Measurements from ENCODE around the gene CRADD. TPM values are rescaled to one million over a fixed set of nuclear protein-coding genes. Genes with fewer than 3 reads are reported as not detected.

Gene CRADD
- polyA plus RNA-seq: 10 to 100 TPM; 19.0 to 49.4 (median 27.1) TPM
- long read RNA-seq, donor 1, transcript CRADD-201 (3 exons, 1,169 nt): major isoform, 28 of 39 reads
- long read RNA-seq, donor 1, partial matches to known transcripts: 11 of 39 reads
- long read RNA-seq, donor 1, other reads (novel, unspliced or antisense): 0 of 39 reads
- long read RNA-seq, donor 2, transcript CRADD-201 (3 exons, 1,169 nt): major isoform, 5 of 5 reads
- long read RNA-seq, donor 2, partial matches to known transcripts: 0 of 5 reads
- long read RNA-seq, donor 2, other reads (novel, unspliced or antisense): 0 of 5 reads
- long read RNA-seq, donor 3, transcript CRADD-201 (3 exons, 1,169 nt): major isoform, 5 of 16 reads
- long read RNA-seq, donor 3, partial matches to known transcripts: 11 of 16 reads
- long read RNA-seq, donor 3, other reads (novel, unspliced or antisense): 0 of 16 reads
- long read RNA-seq, donor 4: 0 reads
- long read RNA-seq, donor 5, partial matches to known transcripts: 0 of 1 reads
- long read RNA-seq, donor 5, other reads (novel, unspliced or antisense): 0 of 1 reads
- long read RNA-seq, donor 6, transcript CRADD-201 (3 exons, 1,169 nt): major isoform, 7 of 14 reads
- long read RNA-seq, donor 6, partial matches to known transcripts: 7 of 14 reads
- long read RNA-seq, donor 6, other reads (novel, unspliced or antisense): 0 of 14 reads
- long read RNA-seq, donor 7: 0 reads
- long read RNA-seq, donor 8, partial matches to known transcripts: 0 of 1 reads
- long read RNA-seq, donor 8, other reads (novel, unspliced or antisense): 0 of 1 reads
- long read RNA-seq, donor 9, partial matches to known transcripts: 0 of 2 reads
- long read RNA-seq, donor 9, other reads (novel, unspliced or antisense): 0 of 2 reads
- long read RNA-seq, donor 10, transcript CRADD-201 (3 exons, 1,169 nt): major isoform, 9 of 18 reads
- long read RNA-seq, donor 10, partial matches to known transcripts: 9 of 18 reads
- long read RNA-seq, donor 10, other reads (novel, unspliced or antisense): 0 of 18 reads

DNA sequence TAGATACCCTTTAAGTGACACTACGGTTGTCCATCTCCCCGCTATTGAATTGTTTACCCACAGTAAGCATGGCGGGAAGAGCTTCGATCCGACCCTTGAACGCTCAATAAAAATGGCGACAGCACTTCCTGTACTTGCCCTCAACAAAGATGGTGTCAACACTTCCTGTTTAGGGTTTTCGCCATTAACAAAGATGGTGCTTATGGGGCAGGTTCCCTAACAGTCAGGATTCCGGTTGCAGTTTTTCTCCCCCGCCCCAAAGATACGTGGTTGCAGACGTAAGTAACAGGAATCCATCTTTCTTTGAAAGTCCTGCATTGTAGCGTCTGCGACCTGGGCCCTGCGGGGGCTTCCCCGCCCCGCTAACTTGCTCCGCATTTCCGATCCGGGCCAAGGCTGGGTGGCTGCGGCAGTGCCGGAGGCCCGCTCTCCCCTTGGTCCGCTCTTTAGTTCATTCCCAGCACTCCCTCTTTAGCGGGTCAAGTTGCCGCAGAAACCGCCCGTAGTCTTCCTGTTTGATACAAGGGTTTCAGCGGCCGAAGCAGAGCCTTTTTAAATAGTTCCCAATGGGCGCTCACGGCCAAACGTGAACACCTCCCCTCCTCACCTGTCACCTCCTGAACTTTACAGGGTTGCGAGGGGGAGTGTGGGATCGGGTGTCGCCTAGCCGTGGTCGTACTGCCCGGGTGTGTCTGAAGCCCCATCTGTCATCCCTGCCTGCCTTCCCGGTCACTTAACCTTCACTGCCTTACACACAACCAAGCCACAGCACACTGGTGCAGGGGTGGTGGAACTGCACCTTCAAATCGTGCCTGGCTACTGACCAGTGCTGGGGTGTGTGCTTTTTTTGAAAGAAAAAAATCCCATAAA is at the start of gene CRADD:
CRADD (plus strand) TSS at position 181 of the 870 bp plus-strand sequence.
- DNase-seq: peak; percentile 97 to 98
- H3K36me3 ChIP-seq (ENCODE audit: control insufficient read depth in 3 of 3, insufficient read depth in 2 of 3, low read depth in 1 of 3, low read length in 3 of 3): peaks cover 0 to 8% (median 0%) of the 10 kb centered on the region in 3 donors
- H3K4me1 ChIP-seq (ENCODE audit: control insufficient read depth in 3 of 3, insufficient read depth in 2 of 3, low read depth in 1 of 3, low read length in 2 of 3): peaks cover 0 to 11% (median 0%) of the 10 kb centered on the region in 3 donors
- no peaks in the 10 kb centered on the region for H3K9me3 ChIP-seq (ENCODE audit: control insufficient read depth in 2 of 2, insufficient read depth in 1 of 2, low read depth in 1 of 2, low read length in 1 of 2)
- no peaks in the 10 kb centered on the region for H3K27me3 ChIP-seq (ENCODE audit: control insufficient read depth in 3 of 3, insufficient read depth in 3 of 3, low read length in 3 of 3)
- 0 to 1% (median 0%) methylated on average over 41 of the region's 41 CpGs for WGBS, 3 donors
- FAIRE-seq: no peak
- H3K27ac ChIP-seq (ENCODE audit: low read depth in 1 of 3, low read length in 2 of 3): peak within 1 kb of the TSS; percentile 98 to 100 (median 99)
- H3K4me3 ChIP-seq (ENCODE audit: low read depth in 1 of 3, low read length in 3 of 3): peak within 1 kb of the TSS; percentile 58 to 96 (median 81)

DNA sequence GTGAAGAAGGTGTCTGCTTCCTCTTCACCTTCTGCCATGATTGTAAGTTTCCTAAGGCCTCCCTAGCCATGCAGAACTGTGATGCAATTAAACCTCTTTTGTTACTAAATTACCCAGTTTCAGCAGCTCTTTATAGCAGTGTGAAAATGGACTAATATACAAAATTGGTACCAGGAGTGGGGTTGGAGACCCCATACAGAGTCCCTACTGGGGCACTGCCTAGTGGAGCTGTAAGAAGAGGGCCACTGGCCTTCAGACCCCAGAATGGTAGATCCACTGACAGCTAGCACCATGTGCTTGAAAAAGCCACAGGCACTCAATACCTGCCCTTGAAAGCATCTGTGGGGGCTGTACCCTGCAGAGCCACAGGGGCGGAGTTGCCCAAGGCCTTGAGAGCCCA is 44.8 kb upstream of the CRADD start:
- H3K27me3 ChIP-seq (ENCODE audit: control insufficient read depth in 3 of 3, insufficient read depth in 3 of 3, low read length in 3 of 3): no peaks in the 10 kb centered on the region
- FAIRE-seq (no peak), DNase-seq (no peak)
- WGBS, 3 donors: 94 to 100% (median 100%) methylated on average over 1 of the region's 1 CpG
- no peaks in the 10 kb centered on the region for H3K36me3 ChIP-seq (ENCODE audit: control insufficient read depth in 3 of 3, insufficient read depth in 2 of 3, low read depth in 1 of 3, low read length in 3 of 3)
- no peak overlapping the region for H3K27ac ChIP-seq (ENCODE audit: low read depth in 1 of 3, low read length in 2 of 3)
- peaks cover 0 to 4% of the 10 kb centered on the region in 2 donors for H3K9me3 ChIP-seq (ENCODE audit: control insufficient read depth in 2 of 2, insufficient read depth in 1 of 2, low read depth in 1 of 2, low read length in 1 of 2)
- H3K4me1 ChIP-seq (ENCODE audit: control insufficient read depth in 3 of 3, insufficient read depth in 2 of 3, low read depth in 1 of 3, low read length in 2 of 3): no peaks in the 10 kb centered on the region
- H3K4me3 ChIP-seq (ENCODE audit: low read depth in 1 of 3, low read length in 3 of 3): no peak overlapping the region

DNA sequence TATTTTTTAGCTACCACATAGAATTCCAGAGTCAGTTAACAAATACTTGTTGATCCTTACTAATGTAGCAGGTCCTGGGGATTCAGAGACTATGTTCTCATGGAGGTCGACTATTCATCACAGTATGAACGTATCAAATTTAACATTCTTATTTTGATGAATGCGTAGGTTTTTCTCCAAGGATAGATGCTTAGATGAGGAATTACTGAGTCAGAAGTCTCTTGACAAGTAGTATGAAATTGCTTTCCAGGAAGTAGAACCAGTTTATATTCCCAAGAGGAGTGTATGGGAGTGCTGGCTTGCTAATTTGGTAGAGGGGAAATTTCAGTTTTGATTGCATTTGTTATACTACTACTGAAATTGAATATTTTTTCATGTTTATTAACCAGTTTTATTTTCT is 42.8 kb upstream of the CRADD start:
- Histone ChIP-seq H3K4me3 (ENCODE audit: low read depth in 1 of 3, low read length in 3 of 3) (no peak overlapping the region), H3K27me3 (ENCODE audit: control insufficient read depth in 3 of 3, insufficient read depth in 3 of 3, low read length in 3 of 3) (peaks cover 0 to 1% (median 0%) of the 10 kb centered on the region in 3 donors), H3K9me3 (ENCODE audit: control insufficient read depth in 2 of 2, insufficient read depth in 1 of 2, low read depth in 1 of 2, low read length in 1 of 2) (peaks cover 0 to 4% of the 10 kb centered on the region in 2 donors), H3K4me1 (ENCODE audit: control insufficient read depth in 3 of 3, insufficient read depth in 2 of 3, low read depth in 1 of 3, low read length in 2 of 3) (no peaks in the 10 kb centered on the region), H3K36me3 (ENCODE audit: control insufficient read depth in 3 of 3, insufficient read depth in 2 of 3, low read depth in 1 of 3, low read length in 3 of 3) (no peaks in the 10 kb centered on the region), H3K27ac (ENCODE audit: low read depth in 1 of 3, low read length in 2 of 3) (no peak overlapping the region)
- 84 to 94% (median 87%) methylated on average over 3 of the region's 3 CpGs for WGBS, 3 donors
- no peak for FAIRE-seq
- no peak for DNase-seq

DNA sequence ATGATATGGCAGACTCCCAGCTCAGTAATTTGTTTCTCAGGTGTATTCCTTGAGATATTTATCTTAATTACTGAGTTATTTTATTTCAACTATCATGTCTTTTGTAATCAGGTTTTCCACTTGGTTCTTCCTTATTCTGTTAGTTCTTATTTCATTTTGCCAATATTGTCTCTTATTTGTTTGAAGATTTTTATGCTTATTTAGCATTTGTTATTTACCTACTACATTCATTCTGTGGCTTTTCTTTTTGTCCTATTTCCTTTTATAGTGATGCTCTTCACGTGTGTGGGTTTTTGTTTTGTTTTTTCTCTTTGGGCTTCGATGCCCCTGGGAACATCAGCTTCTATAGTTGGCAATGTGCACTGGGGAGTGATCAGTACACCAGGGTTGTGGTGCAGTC is 40.5 kb upstream of the CRADD start:
- no peaks in the 10 kb centered on the region for H3K36me3 ChIP-seq (ENCODE audit: control insufficient read depth in 3 of 3, insufficient read depth in 2 of 3, low read depth in 1 of 3, low read length in 3 of 3)
- H3K4me1 ChIP-seq (ENCODE audit: control insufficient read depth in 3 of 3, insufficient read depth in 2 of 3, low read depth in 1 of 3, low read length in 2 of 3): no peaks in the 10 kb centered on the region
- H3K27ac ChIP-seq (ENCODE audit: low read depth in 1 of 3, low read length in 2 of 3): no peak overlapping the region
- H3K4me3 ChIP-seq (ENCODE audit: low read depth in 1 of 3, low read length in 3 of 3): no peak overlapping the region
- WGBS, 3 donors: 56 to 61% (median 60%) methylated on average over 2 of the region's 2 CpGs
- H3K9me3 ChIP-seq (ENCODE audit: control insufficient read depth in 2 of 2, insufficient read depth in 1 of 2, low read depth in 1 of 2, low read length in 1 of 2): peaks cover 0 to 4% of the 10 kb centered on the region in 2 donors
- H3K27me3 ChIP-seq (ENCODE audit: control insufficient read depth in 3 of 3, insufficient read depth in 3 of 3, low read length in 3 of 3): peaks cover 0 to 2% (median 0%) of the 10 kb centered on the region in 3 donors
- FAIRE-seq (no peak), DNase-seq (no peak)

DNA sequence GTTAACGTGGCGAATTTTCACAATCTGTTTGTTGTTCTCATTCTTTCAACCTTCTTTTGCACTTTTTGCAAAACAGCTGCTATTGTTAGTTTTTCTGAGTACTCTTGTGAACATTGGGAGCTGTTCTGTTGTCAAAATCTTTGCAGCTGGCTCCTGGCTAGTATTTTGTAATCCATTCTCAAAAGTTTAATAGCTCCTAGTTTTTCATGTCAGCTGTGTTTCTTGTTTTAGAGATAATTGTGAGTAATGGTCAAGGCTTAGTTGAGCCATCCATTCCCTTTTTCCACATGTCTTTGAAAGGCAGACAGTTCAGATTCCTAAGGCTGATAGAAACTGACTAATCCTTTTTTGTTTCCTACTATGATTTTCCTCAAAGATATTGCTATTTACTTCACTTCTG is 39.1 kb upstream of the CRADD start:
- no peak overlapping the region for H3K4me3 ChIP-seq (ENCODE audit: low read depth in 1 of 3, low read length in 3 of 3)
- H3K27me3 ChIP-seq (ENCODE audit: control insufficient read depth in 3 of 3, insufficient read depth in 3 of 3, low read length in 3 of 3): peaks cover 0 to 2% (median 0%) of the 10 kb centered on the region in 3 donors
- FAIRE-seq (no peak), DNase-seq (no peak)
- H3K4me1 ChIP-seq (ENCODE audit: control insufficient read depth in 3 of 3, insufficient read depth in 2 of 3, low read depth in 1 of 3, low read length in 2 of 3): no peaks in the 10 kb centered on the region
- 66 to 89% (median 79%) methylated on average over 2 of the region's 2 CpGs for WGBS, 3 donors
- no peaks in the 10 kb centered on the region for H3K9me3 ChIP-seq (ENCODE audit: control insufficient read depth in 2 of 2, insufficient read depth in 1 of 2, low read depth in 1 of 2, low read length in 1 of 2)
- H3K27ac ChIP-seq (ENCODE audit: low read depth in 1 of 3, low read length in 2 of 3): no peak overlapping the region
- no peaks in the 10 kb centered on the region for H3K36me3 ChIP-seq (ENCODE audit: control insufficient read depth in 3 of 3, insufficient read depth in 2 of 3, low read depth in 1 of 3, low read length in 3 of 3)

DNA sequence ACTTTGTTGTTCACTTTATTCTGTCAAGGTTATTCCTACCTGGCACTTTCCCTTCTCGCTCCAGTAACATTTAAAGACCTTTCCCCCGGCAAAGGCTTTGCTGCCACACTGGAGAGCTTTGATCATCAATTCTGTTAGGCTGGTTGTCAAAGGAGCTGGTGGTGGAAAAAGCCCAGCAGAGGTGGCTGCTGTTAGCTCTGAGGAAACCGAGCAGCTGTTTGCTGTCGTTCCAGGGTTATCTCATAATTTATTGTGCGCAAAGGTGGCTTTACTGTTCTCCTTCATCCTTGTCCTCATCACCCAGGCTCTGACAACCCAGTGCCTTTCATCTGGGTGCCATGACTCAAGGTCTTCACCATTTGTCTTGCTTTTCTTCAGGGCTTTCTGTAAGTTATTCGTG is 38.2 kb upstream of the CRADD start:
- H3K27me3 ChIP-seq (ENCODE audit: control insufficient read depth in 3 of 3, insufficient read depth in 3 of 3, low read length in 3 of 3): peaks cover 0 to 2% (median 0%) of the 10 kb centered on the region in 3 donors
- no peak overlapping the region for H3K4me3 ChIP-seq (ENCODE audit: low read depth in 1 of 3, low read length in 3 of 3)
- DNase-seq (no peak), FAIRE-seq (no peak)
- H3K4me1 ChIP-seq (ENCODE audit: control insufficient read depth in 3 of 3, insufficient read depth in 2 of 3, low read depth in 1 of 3, low read length in 2 of 3): no peaks in the 10 kb centered on the region
- 21 to 54% (median 39%) methylated on average over 6 of the region's 6 CpGs for WGBS, 3 donors
- H3K9me3 ChIP-seq (ENCODE audit: control insufficient read depth in 2 of 2, insufficient read depth in 1 of 2, low read depth in 1 of 2, low read length in 1 of 2): no peaks in the 10 kb centered on the region
- H3K36me3 ChIP-seq (ENCODE audit: control insufficient read depth in 3 of 3, insufficient read depth in 2 of 3, low read depth in 1 of 3, low read length in 3 of 3): no peaks in the 10 kb centered on the region
- no peak overlapping the region for H3K27ac ChIP-seq (ENCODE audit: low read depth in 1 of 3, low read length in 2 of 3)

DNA sequence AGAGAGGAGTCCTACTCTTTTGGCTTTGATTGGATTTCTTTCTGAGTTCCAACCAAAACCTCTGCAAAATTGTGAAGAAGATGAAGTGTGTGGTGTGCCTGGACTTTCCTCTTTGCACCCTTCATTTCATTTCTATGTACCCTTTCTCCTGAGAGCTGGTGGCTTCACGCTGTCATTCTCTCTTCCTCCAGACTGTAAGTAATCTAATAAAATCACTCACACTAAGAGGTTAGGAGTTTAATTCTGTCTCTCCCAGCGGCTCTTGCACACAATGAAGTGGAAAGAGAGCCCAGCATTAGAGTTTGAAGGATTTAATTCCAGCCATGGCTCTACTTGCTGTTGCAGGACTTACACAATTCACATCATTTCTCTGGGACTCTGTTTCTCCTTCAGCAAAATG is 37.8 kb upstream of the CRADD start:
- peaks cover 0 to 2% (median 0%) of the 10 kb centered on the region in 3 donors for H3K27me3 ChIP-seq (ENCODE audit: control insufficient read depth in 3 of 3, insufficient read depth in 3 of 3, low read length in 3 of 3)
- FAIRE-seq (no peak), DNase-seq (no peak)
- H3K36me3 ChIP-seq (ENCODE audit: control insufficient read depth in 3 of 3, insufficient read depth in 2 of 3, low read depth in 1 of 3, low read length in 3 of 3): no peaks in the 10 kb centered on the region
- no peak overlapping the region for H3K4me3 ChIP-seq (ENCODE audit: low read depth in 1 of 3, low read length in 3 of 3)
- 61 to 74% (median 70%) methylated on average over 2 of the region's 2 CpGs for WGBS, 3 donors
- no peaks in the 10 kb centered on the region for H3K9me3 ChIP-seq (ENCODE audit: control insufficient read depth in 2 of 2, insufficient read depth in 1 of 2, low read depth in 1 of 2, low read length in 1 of 2)
- no peaks in the 10 kb centered on the region for H3K4me1 ChIP-seq (ENCODE audit: control insufficient read depth in 3 of 3, insufficient read depth in 2 of 3, low read depth in 1 of 3, low read length in 2 of 3)
- H3K27ac ChIP-seq (ENCODE audit: low read depth in 1 of 3, low read length in 2 of 3): no peak overlapping the region

Measured in small intestine (tissue), 16 donors.